Activated CD4-positive, alpha-beta memory T cell treated with anti-CD3 and anti-CD28 coated beads, Interleukin-2, amount 10 ng/mL, durations not matched to agents 7 days and 5 days (primary cell): ENCODE data around the gene MCM3. TPM values are rescaled to one million over a fixed set of nuclear protein-coding genes. Genes with fewer than 3 reads are reported as not detected.

Source experiments
- CTCF ChIA-PET: fragments of 350-600 bp; sonication (Branson Sonifier 250); formaldehyde crosslinking; loops from one replicate; lab custom pipeline; 2021; ENCODE audit warnings: antibody characterized with exemption, inconsistent platforms; lab: Charles Lee
- POLR2A ChIA-PET: fragments of 350-600 bp; sonication (Branson Sonifier 250); formaldehyde crosslinking; loops from one replicate; lab custom pipeline; 2021; ENCODE audit warnings: antibody characterized with exemption; lab: Charles Lee
- DNase-seq: peaks from one replicate; pipeline ENCODE4 v3.0.0-alpha.2; 2020
- H3K27ac Mint-ChIP-seq: one replicate; pipeline ENCODE4 v1.8.0; 2021; ENCODE audit warnings: mild to moderate bottlenecking, mixed read lengths
- H3K27me3 Mint-ChIP-seq: one replicate; pipeline ENCODE4 v1.8.0; 2021; ENCODE audit warnings: mixed read lengths
- H3K36me3 Mint-ChIP-seq: one replicate; pipeline ENCODE4 v1.8.0; 2021; ENCODE audit warnings: low read depth, mixed read lengths
- H3K4me1 Mint-ChIP-seq: one replicate; pipeline ENCODE4 v1.8.0; 2021; ENCODE audit warnings: mixed read lengths
- H3K4me3 Mint-ChIP-seq: one replicate; pipeline ENCODE4 v1.8.0; 2021; ENCODE audit warnings: mild to moderate bottlenecking, mixed read lengths
- H3K9me3 Mint-ChIP-seq: one replicate; pipeline ENCODE4 v1.8.0; 2021; ENCODE audit warnings: mixed read lengths
- total RNA-seq, 2 experiments: library from RNA; stranded (reverse); gene quantifications; one replicate each; pipeline ENCODE4 v1.2.3, GENCODE V29; 2021

Gene MCM3
- 100 to 1,000 TPM; 149 TPM for total RNA-seq

DNA sequence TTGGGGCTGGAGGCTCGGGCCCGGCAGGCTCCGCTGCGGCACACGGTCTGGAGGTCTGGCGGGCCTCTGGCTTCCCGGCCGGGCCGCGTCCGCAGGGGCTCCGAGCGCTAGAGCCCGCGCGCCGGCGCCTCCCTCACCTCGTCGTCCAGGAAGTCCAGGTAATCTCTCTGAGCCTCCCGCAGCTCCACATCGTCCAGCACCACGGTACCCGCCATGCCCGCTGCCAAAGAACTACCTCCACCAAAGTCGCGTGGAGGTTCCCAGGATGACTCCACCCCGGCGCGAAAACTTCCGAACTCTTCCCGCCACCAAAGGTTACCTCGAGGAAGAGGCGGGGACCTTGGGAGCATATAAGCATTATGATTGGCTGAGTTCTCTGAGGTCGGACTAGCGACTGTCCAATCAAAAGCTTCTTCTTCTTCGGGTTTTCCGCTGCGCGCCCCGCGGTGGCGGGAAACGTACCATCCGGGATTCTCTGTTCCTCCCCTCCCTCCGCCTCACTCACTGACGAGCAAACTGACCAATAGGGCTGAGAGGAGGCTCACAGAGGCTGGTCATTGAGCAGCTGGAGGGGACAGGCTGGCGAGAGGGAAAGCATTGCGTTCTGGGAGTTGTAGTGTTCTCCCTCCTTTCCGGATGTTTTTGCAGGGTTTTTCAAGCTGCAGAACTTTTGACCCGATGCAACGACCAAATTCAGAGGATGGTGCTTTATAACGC is at the start of gene MCM3:
Gene MCM3, minus strand, starts transcription at position 283 of the 717 bp plus-strand sequence. Its CDS starts 68 bp downstream, at position 215.
- ChIA-PET POLR2A (interaction anchor here (0.7 to 6.3 kb wide), 31 partner anchors 8 to 1018 kb away, joined by 3 to 75 read pairs (median 6); partner anchors contain the start of genes EFHC1, PAQR8 and TRAM2), CTCF (interaction anchor here (0.9 to 8.2 kb wide), 25 partner anchors 10 to 710 kb away, joined by 3 to 159 read pairs (median 8); partner anchors contain the start of genes EFHC1, GSTA4 and PAQR8)
- Mint-ChIP-seq H3K27ac (peak within 1 kb of the TSS; percentile 3), H3K9me3 (no peaks in the 10 kb centered on the region), H3K27me3 (no peaks in the 10 kb centered on the region), H3K4me1 (peaks cover 54% of the 10 kb centered on the region), H3K4me3 (no peak within 1 kb of the TSS), H3K36me3 (peaks cover 38% of the 10 kb centered on the region)
- DNase-seq = peak; percentile 99

DNA sequence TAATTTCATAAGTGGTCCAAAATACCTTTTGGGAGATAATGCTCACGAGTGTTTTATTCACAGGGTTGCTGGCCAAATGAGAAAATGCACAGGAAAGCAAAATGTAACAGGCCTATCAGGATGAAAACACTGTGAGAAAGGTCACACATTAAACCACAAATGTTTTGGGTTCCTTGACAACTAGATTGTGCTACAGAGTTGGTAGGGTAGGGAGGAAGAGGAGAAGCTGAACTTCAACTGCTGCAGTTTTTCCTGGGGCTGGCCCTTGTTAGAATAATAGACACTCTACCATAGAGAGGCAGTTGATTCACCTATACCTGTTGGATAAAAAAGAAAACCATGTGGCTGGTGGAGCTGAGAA is 49.3 kb upstream of the MCM3 start:
- H3K4me3 Mint-ChIP-seq = no peak overlapping the region
- peaks cover 37% of the 10 kb centered on the region for H3K4me1 Mint-ChIP-seq
- H3K9me3 Mint-ChIP-seq = no peaks in the 10 kb centered on the region
- H3K27me3 Mint-ChIP-seq = no peaks in the 10 kb centered on the region
- H3K36me3 Mint-ChIP-seq = no peaks in the 10 kb centered on the region
- DNase-seq = no peak
- ChIA-PET POLR2A (interaction anchor here (1.0 to 1.8 kb wide), 4 partner anchors 28 to 57 kb away, joined by 3 to 7 read pairs (median 5); partner anchors contain the start of gene PAQR8), CTCF (interaction anchor here (1.0 to 2.1 kb wide), 3 partner anchors 24 to 64 kb away, joined by 3 to 5 read pairs (median 3); no protein-coding TSS in a partner anchor)
- peak overlapping the region; percentile 59 for H3K27ac Mint-ChIP-seq

- DNase-seq = no peak
- H3K36me3 Mint-ChIP-seq = no peaks in the 10 kb centered on the region
- POLR2A ChIA-PET = no interaction called here
- H3K9me3 Mint-ChIP-seq = no peaks in the 10 kb centered on the region
- CTCF ChIA-PET = no interaction called here
- no peaks in the 10 kb centered on the region for H3K27me3 Mint-ChIP-seq
- no peak overlapping the region for H3K27ac Mint-ChIP-seq
- peaks cover 25% of the 10 kb centered on the region for H3K4me1 Mint-ChIP-seq
- no peak overlapping the region for H3K4me3 Mint-ChIP-seq
Observed at GRCh38 chr6:52331793-52332457, 47.4 kb upstream of the MCM3 start.

DNA sequence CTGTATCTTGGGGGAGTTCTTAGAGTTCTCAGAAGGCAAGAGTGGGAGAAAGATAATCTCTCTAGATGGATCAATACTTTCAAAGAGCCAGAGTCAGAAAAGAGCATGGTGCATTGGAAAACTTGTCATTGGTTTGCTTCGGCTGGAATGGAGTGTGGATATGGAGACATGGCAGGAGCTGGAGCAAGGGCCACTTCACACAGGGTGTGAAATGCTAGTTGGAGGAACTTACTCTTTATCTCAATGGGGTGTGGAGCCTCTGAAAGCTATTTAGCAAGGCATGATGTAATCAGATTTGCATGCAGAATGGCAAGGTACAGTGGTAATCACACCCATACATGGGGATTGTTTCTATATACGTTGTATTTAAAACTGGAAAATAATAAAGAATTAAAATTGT is 45.9 kb upstream of the MCM3 start:
- no peaks in the 10 kb centered on the region for H3K27me3 Mint-ChIP-seq
- H3K36me3 Mint-ChIP-seq = no peaks in the 10 kb centered on the region
- ChIA-PET POLR2A (no interaction called here), CTCF (interaction anchor here (0.9 kb wide), 1 partner anchor 45 kb away, joined by 3 read pairs; no protein-coding TSS in a partner anchor)
- H3K27ac Mint-ChIP-seq = no peak overlapping the region
- no peak for DNase-seq
- H3K9me3 Mint-ChIP-seq = no peaks in the 10 kb centered on the region
- H3K4me3 Mint-ChIP-seq = no peak overlapping the region
- H3K4me1 Mint-ChIP-seq = peaks cover 19% of the 10 kb centered on the region

DNA sequence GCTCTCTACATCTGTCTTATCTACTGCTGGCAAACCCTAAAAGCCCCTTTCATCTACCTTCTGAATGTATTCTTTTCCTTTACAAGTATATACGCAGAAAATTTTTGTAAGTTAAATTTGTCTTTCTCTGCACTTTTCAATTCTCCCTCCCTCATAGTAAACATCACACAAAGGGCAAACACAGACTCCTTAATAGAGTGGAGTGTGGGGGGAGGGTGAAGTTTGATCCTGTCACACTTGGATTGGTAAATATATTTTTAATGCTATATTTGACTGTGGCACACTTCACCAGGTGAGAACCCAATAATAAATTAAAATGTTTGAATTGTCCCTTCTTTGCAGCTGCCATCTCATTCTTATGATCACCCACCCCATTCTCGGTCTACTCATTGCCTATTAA is 44.2 kb upstream of the MCM3 start:
- DNase-seq = no peak
- Mint-ChIP-seq H3K27ac (no peak overlapping the region), H3K9me3 (no peaks in the 10 kb centered on the region), H3K4me1 (peaks cover 12% of the 10 kb centered on the region), H3K27me3 (peaks cover under 1% of the 10 kb centered on the region), H3K36me3 (no peaks in the 10 kb centered on the region), H3K4me3 (no peak overlapping the region)
- ChIA-PET CTCF (interaction anchor here (0.7 kb wide), 1 partner anchor 13 kb away, joined by 3 read pairs; no protein-coding TSS in a partner anchor), POLR2A (interaction anchor here (1.7 kb wide), 1 partner anchor 33 kb away, joined by 3 read pairs; the partner anchor contains the start of gene PAQR8)

GRCh38 chr6:52328303-52328662 is 43.7 kb upstream of the MCM3 start:
- POLR2A ChIA-PET = interaction anchor here (1.7 kb wide), 1 partner anchor 34 kb away, joined by 3 read pairs; the partner anchor contains the start of gene PAQR8
- CTCF ChIA-PET = interaction anchor here (0.7 kb wide), 1 partner anchor 13 kb away, joined by 3 read pairs; no protein-coding TSS in a partner anchor

DNA sequence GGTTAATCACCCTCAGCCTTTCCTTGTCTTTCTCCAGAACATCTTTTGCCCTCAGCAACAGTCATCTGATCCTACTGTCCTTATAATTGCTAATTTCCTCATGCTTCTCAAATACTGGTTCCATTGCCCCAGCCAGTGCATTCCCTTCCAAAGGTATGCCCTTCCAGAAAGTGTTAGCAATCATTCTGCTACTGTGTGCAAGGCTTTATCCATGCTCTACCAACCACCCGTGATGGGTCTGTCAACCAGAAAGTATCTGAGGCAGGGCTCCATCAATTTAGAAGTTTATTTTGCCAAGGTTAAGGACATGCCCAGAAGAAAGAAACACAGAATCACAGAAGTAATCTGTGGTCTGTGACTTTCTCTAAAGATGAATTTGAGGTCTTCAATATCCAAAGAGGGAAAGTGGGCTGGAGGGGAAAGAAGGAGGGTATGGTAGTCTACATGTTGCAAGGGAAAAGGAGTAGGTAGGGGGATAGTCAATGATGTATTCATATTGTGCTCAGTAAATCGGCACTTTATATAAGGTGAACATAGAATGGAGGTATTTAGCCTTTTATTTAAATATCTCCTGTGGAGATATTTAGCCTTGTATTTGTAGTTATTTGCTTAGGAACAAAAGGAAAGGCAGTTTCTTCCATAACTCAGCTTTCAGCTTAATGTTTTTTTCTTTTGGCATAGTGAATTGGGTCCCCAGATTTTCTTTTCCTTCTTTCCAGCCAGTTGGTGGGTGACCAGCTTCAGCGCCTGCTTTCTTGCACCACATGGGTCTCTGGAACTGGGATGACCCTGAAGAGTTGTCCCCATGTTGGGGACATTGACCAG is 42.2 kb upstream of the MCM3 start:
- Mint-ChIP-seq H3K9me3 (no peaks in the 10 kb centered on the region), H3K4me3 (no peak overlapping the region), H3K27me3 (peaks cover 2% of the 10 kb centered on the region), H3K36me3 (no peaks in the 10 kb centered on the region), H3K4me1 (peaks cover 2% of the 10 kb centered on the region), H3K27ac (no peak overlapping the region)
- CTCF ChIA-PET = no interaction called here
- POLR2A ChIA-PET = interaction anchor here (1.7 kb wide), 1 partner anchor 35 kb away, joined by 3 read pairs; the partner anchor contains the start of gene PAQR8
- no peak for DNase-seq

More at GRCh38 chr6:52328303-52328662, 43.7 kb upstream of the MCM3 start:
- Mint-ChIP-seq H3K27ac (no peak overlapping the region), H3K27me3 (peaks cover 2% of the 10 kb centered on the region), H3K4me1 (peaks cover 8% of the 10 kb centered on the region), H3K4me3 (no peak overlapping the region), H3K9me3 (no peaks in the 10 kb centered on the region), H3K36me3 (no peaks in the 10 kb centered on the region)
- DNase-seq = no peak

GRCh38 chr6:52325695-52326471 is 41.3 kb upstream of the MCM3 start:
- Mint-ChIP-seq H3K9me3 (no peaks in the 10 kb centered on the region), H3K4me3 (no peak overlapping the region), H3K27ac (no peak overlapping the region), H3K27me3 (peaks cover 2% of the 10 kb centered on the region), H3K36me3 (no peaks in the 10 kb centered on the region), H3K4me1 (no peaks in the 10 kb centered on the region)
- ChIA-PET CTCF (no interaction called here), POLR2A (no interaction called here)
- DNase-seq = no peak

GRCh38 chr6:52324189-52324588 is 39.6 kb upstream of the MCM3 start:
- no peaks in the 10 kb centered on the region for H3K4me1 Mint-ChIP-seq
- H3K36me3 Mint-ChIP-seq = no peaks in the 10 kb centered on the region
- no peak for DNase-seq
- peaks cover 2% of the 10 kb centered on the region for H3K27me3 Mint-ChIP-seq
- ChIA-PET CTCF (no interaction called here), POLR2A (no interaction called here)
- no peaks in the 10 kb centered on the region for H3K9me3 Mint-ChIP-seq
- H3K27ac Mint-ChIP-seq = no peak overlapping the region
- H3K4me3 Mint-ChIP-seq = no peak overlapping the region

GRCh38 chr6:52317841-52318581 is 33.5 kb upstream of the MCM3 start:
- Mint-ChIP-seq H3K4me3 (no peak overlapping the region), H3K4me1 (peaks cover 12% of the 10 kb centered on the region), H3K36me3 (no peaks in the 10 kb centered on the region), H3K27me3 (no peaks in the 10 kb centered on the region), H3K9me3 (no peaks in the 10 kb centered on the region), H3K27ac (no peak overlapping the region)
- DNase-seq = no peak
- CTCF ChIA-PET = interaction anchor here (0.6 kb wide), 1 partner anchor 20 kb away, joined by 4 read pairs; no protein-coding TSS in a partner anchor
- POLR2A ChIA-PET = no interaction called here

- Mint-ChIP-seq H3K4me3 (no peak overlapping the region), H3K9me3 (no peaks in the 10 kb centered on the region), H3K27me3 (no peaks in the 10 kb centered on the region), H3K4me1 (peaks cover 12% of the 10 kb centered on the region), H3K36me3 (no peaks in the 10 kb centered on the region), H3K27ac (no peak overlapping the region)
- ChIA-PET CTCF (no interaction called here), POLR2A (no interaction called here)
- no peak for DNase-seq
Observed at GRCh38 chr6:52317211-52317610, 32.7 kb upstream of the MCM3 start.
